Ishikawa (cell line): ENCODE data around the gene POLDIP2.

Experiments
- CREB1 ChIP-seq: IDR thresholded peaks from 2 replicates; pipeline ENCODE4 v1.6.1; 2012; ENCODE audit warnings: low read depth
- EGR1 ChIP-seq: IDR thresholded peaks from 2 replicates; pipeline ENCODE4 v1.6.1; 2012
- FOXM1 ChIP-seq: IDR thresholded peaks from 2 replicates; pipeline ENCODE4 v1.6.1; 2012; ENCODE audit warnings: low read depth, borderline replicate concordance
- RAD21 ChIP-seq: IDR thresholded peaks from 2 replicates; pipeline ENCODE4 v1.6.1; 2012; ENCODE audit warnings: low read depth
- TCF12 ChIP-seq: IDR thresholded peaks from 2 replicates; pipeline ENCODE4 v1.6.1; 2012; ENCODE audit warnings: low read depth
- TF ChIP-seq, protein P1 (sequence below): IDR thresholded peaks from 2 replicates; pipeline ENCODE4 v1.6.1; 2012
- TF ChIP-seq, protein P2 (sequence below): IDR thresholded peaks from 2 replicates; pipeline ENCODE4 v1.6.1; 2012

DNA sequence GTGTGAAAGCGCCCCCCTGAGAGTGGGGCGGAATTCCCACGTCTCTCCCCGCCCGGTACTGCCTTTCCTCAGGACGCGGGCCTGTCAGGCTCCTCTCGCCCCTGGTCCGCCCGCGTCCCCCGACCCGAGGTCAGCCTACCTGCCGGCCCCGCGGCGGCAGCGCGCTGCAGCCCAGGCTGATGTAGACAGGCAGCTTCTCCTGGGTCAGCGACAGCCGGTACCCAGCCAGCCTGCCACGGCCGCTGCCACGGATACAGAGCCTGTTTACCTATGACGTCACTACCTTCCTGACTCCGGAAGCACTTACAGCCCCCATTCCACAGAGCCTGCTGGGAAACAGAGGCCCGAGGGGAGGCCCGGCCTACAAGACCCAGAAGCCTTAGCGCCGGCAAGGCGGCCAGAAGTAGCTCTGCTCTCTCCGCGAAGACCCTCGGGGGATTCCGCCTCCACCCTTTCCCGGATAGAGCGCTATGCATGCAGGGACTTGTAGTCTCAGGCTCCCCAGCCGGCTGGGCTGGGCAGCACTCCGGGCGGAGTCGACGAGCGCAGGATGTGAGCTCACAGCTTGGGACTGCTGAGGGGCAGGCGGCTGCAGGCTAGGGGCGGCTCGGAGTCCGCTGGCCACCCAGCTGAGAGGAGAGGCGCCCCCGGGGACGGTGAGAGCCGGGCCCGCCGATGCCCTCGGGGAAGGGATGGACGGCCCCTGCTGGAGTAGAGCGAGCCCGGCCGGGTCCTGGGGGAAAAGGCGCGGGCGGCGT lies 21.9 kb downstream of the POLDIP2 start, which contains the start of the genes IFT20 and TNFAIP1:
- TF ChIP-seq, protein P1, sequence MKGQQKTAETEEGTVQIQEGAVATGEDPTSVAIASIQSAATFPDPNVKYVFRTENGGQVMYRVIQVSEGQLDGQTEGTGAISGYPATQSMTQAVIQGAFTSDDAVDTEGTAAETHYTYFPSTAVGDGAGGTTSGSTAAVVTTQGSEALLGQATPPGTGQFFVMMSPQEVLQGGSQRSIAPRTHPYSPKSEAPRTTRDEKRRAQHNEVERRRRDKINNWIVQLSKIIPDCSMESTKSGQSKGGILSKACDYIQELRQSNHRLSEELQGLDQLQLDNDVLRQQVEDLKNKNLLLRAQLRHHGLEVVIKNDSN = 0 out of 2 replicates have a peak, but pooled peaks have one; percentile 18
- TF ChIP-seq EGR1 (peak; percentile 90), FOXM1 (no peak), RAD21 (no peak), CREB1 (peak; percentile 92), TCF12 (peak; percentile 70)
- TF ChIP-seq, protein P2, sequence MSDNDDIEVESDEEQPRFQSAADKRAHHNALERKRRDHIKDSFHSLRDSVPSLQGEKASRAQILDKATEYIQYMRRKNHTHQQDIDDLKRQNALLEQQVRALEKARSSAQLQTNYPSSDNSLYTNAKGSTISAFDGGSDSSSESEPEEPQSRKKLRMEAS = peak; percentile 75; the same call in 1 of the 2 replicates
